IPS DF 4.7 (cell line): Measurements from ENCODE around the gene ADAMTSL5.
"Not testable (repeated sequence)": the region's sequence is repeated elsewhere in the genome, so short reads cannot be mapped to it uniquely, and the experiment has no call there.

Experiments
- DNase-seq: peaks from one replicate; pipeline ENCODE4 v3.0.0-alpha.2; 2013; ENCODE audit warnings: low spot score; ENCODE audit errors: extremely low read depth

Gene ADAMTSL5

DNA sequence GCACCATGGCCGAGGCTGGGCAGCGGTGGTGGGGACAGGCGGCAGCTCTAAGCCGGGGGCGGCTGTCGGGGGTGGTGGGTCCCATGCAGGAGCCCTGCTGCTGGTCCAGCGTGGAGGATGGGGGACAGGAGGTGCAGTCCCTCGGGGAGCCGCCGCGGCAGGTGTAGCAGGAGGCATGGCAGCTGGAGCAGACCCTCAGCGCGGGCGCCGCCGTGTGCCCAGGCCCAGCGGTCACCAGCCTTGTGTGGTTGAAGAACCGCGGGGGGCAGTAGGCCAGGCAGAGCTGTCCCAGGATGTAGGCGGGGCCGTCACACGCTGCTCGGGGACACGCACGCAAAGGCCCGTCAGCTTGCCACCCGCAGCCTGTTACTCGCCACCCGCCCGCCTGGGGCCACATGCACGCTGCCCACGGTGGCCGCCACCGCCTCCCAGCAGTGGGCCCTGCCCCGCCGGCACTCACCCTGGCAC is 30.9 kb downstream of the ADAMTSL5 start:
- DNase-seq = no peak

- no peak for DNase-seq
These were observed 31.5 kb downstream of the ADAMTSL5 start for GRCh38 chr19:1481224-1481892.

DNA sequence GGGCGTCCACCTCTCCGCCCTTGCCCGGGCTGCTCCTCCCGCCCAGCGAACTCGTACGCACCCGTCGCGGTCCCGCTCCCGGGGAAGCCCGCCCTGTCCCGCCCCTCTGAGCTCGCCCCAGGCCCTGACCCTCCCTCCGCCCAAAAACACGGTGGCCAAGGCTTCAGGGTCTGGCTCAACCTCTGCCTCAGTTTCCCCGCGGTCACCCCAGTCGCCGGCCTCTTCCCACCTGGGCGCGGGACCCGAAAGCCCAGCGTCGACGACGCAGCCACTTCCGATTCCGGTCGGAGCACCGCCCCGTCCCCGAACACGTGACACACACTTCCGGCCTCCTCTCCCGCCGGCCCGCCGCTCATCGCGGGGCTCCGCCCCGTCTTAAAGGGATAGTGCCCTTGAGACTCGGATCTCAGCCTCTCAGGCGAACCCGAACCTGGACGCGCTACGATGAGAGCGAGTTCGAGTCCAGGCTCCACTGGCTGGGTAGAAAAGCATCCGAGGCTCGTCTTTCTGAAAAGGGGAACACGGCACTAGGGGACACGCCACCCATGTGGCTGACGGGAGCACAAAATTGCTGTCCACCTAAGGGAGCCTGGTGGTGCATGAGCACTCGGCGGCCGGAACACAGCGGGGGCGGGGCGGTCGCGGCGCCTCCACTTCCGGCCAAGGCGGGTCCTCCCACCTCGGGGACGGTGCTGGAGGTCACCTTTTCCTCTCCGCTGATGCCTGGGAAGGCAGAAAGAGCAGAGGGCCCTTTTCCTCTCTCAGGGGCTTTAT is 33.7 kb downstream of the ADAMTSL5 start, which contains the start of gene C19orf25:
Gene C19orf25 (minus strand): TSS at position 282 of the 774 bp plus-strand sequence. CDS start 312 bp downstream, outside the sequence.
- no peak for DNase-seq

- DNase-seq = not testable (repeated sequence)
These were observed 35.8 kb downstream of the ADAMTSL5 start for GRCh38 chr19:1477056-1477455.

DNA sequence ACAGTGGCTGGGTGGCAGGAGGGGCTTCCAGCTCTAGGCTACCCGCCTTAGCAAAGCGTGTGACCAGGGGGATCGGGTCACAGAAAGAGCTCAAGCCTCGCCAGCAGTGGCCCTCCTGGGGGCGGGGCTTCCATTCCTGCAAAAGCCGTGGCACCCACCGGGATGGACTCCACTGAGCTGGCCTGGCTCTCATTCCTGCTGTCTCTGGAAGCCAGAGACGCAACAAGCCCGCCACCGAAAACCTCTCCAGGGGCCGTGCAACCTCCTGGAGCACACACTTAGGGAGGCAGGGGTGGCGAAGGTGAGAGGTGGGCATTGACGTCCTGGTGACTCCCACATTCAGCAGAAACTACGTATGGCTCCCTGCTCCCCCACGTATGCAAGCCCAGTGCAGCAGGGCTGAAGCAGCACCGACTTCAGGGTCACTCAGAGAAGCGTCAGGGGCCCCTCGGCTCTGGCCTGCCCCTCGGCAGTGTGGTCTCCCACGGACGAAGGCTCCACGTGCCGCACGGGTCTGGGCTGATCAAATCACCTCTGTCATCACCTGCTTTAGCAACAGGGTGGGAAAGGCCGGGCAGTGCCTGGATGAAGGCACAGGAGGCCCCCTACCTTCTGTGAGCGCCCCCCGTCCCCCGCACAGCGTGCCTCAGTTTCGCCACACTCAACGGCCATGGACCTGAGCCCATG is 36.9 kb downstream of the ADAMTSL5 start:
- no peak for DNase-seq

DNA sequence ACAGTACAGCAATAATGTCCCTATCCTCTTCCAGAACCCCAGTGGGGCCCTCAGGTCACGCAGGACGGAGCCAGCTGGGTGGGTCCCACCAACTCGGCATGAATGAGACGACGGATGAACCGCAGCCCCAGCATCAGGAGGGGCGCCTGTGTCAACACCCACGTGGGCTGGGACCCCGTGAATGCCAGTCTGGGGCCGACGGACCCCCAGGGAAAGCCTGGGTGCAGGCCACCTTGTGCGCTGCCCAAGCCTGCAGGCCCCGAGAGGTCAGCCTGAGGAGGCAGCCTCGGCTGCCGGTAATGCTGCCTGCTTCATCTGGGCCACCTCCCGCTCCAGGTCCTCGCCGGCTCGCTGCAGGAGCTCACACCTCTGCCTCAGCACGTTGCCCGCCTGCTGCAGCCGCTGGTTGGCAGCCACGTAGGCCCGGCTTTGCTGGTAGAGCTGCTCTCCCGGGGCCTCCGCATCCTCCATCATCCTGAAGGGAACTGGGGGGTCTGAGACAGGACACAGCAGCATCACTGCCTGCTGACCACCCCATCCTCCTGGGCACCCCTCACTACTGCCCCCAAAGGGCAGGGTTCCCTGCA is 38.0 kb downstream of the ADAMTSL5 start:
- no peak for DNase-seq

DNA sequence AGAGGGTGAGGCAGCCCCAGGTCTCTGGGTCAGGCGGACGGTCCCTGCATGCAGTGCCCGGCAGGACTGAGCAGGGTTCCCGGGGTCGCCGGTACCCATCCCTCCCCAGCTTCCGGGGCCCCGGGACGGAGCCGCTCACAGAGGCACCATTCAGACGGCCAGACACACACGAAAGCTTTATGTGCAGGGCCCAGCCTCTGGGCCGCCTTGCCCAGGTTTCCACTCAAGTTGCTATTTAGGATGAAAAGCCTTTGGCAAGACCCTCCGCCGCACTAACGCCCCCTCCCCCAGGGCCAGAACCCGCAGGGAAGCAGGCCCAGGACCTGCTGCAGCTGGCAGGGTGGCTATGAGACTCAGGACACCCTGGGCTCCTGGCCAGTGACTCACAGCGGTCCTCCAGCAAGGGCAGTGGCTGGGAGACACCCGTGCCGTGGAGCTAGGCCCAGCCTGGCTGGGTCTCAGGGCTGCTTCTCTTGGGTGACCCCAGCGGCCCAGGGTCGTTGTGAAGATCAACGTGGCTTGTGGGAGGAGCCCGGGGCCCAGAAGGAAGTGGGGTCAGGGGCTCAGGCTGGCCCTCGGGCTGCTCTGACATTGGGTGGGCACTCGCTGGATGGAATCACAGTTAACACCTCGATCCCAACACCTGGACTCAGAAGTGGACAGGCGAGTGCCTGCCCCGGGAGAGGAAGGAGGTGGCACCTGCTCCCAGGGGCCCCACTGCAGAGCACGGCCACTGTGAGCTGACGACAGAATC is 38.6 kb downstream of the ADAMTSL5 start:
- no peak for DNase-seq

DNA sequence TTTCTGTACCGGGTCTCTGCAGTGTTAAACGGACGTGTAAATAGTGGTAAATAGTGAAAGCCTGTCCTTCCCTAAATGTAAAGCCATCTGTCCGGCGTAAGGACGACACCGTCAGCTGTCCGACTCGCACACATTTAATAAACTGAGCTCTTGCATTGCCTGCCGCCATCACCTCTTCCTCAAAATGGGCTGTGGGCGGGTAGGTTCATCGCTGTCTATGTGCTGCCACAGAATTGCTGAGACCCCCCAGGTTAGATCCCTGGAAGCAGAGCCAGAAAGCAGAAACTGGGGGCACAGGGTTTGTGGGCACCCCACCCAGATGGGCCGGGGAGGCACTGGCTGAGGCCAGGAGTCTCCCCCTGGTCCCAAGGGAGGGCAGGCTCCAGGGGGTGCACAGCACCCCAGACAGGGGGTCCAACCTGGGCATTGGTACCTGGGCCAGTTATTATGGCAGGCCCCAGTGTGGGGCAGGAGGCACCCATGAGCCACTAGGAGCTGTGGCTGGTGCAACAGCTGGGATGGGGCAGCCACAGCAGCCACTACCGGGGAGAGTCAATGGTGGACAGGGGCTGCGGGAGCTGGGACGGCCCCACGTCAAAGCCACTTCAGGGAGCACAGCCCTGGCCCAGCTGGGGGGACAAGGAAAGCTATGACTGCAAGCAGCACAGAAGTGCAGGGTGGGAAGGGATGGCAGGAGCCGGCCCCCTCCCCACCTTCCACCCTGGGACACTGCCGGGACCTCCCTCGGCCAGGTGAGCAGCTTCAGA is 39.6 kb downstream of the ADAMTSL5 start:
- no peak for DNase-seq

GRCh38 chr19:1472231-1473084 is 40.4 kb downstream of the ADAMTSL5 start:
- DNase-seq = no peak

GRCh38 chr19:1471515-1472160 is 41.2 kb downstream of the ADAMTSL5 start:
- DNase-seq = no peak

DNA sequence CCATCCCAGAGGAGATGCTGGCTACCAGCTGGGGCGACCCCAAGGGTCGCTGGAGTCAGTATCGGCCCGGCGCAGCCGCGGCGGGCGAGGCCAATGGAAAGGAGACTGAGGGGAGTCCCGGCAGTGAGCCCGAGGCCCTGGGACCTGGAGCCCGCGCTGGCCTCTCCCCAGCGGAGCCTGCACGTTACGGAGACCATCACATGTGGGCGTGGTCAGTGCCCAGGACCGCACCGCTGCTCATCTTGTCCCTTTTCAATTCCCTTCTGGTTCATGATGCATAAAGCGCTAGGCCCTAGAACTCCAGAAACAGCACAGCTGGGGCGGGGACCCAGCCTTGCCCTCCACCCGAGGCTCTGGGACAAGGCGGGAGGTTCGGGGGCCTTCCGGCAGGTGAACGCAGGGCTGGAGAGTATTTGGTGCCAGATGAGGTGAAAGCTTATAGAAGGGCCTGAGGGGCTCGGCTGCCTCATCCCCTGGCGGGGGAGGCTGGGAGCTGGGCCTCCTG is 41.8 kb downstream of the ADAMTSL5 start:
- DNase-seq = no peak

DNA sequence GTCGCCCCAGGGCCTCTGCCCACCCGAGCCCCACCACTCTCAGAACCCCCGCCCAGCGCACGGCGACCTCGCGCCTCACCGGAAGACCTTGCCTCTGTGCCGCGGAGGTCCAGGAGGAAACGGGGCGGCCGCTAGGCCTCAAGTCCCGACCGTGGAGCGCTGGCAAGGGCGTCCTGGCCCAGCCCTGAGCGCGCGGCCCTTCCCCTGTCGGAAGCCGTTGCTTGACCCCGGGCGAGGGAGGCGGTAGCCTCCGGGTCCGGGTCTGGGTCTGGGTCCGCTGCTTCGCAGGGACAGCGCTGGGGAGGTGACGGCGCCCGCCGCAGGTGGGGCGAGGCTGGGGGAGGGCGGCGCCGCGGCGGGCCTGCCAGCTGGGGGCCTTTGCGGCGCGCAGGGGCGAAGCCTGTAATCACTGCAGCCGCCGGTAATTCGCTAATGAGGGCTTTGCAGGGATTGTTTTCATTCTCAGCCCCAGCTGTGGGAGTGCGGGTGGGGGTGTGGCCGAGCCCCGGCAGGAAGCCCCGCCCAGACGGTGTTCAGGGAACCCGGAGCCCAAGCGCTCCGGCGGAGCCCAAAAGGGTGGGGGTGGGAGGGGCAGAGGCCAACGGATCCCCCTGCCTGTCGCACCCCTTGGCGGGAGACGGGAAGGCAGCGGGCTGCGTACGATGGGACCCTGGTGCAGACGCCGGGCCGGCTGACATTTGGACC is 42.4 kb downstream of the ADAMTSL5 start:
- no peak for DNase-seq

- no peak for DNase-seq
These were observed 42.8 kb downstream of the ADAMTSL5 start for GRCh38 chr19:1470055-1470304.

GRCh38 chr19:1469255-1470054 is 43.4 kb downstream of the ADAMTSL5 start:
- no peak for DNase-seq

DNA sequence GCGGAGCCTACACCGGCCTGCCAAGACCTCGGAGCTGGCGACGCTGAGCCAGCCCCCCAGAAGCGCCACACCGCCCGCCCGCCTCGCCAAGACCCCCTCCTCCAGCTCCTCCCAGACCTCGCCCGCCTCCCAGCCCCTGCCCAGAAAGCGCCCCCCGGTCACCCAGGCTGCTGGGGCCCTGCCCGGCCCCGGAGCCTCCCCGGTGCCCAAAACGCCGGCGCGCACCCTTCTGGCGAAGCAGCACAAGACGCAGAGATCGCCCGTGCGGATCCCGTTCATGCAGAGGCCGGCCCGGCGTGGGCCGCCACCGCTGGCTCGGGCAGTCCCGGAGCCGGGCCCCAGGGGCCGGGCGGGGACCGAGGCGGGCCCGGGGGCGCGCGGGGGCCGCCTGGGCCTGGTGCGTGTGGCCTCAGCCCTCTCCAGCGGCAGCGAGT is 44.0 kb downstream of the ADAMTSL5 start:
- DNase-seq = no peak

GRCh38 chr19:1468274-1468820 is 44.5 kb downstream of the ADAMTSL5 start:
- no peak for DNase-seq
